GM12801 (cell line): Measurements from ENCODE around the gene KCNG1.

ENCODE experiments used
- TF ChIP-seq, protein P1 (sequence below): IDR thresholded peaks from one replicate; pipeline ENCODE4 v1.5.1; 2011; ENCODE audit warnings: control low read depth; ENCODE audit not compliant: insufficient read length; ENCODE audit errors: extremely low read depth

KCNG1 gene

DNA sequence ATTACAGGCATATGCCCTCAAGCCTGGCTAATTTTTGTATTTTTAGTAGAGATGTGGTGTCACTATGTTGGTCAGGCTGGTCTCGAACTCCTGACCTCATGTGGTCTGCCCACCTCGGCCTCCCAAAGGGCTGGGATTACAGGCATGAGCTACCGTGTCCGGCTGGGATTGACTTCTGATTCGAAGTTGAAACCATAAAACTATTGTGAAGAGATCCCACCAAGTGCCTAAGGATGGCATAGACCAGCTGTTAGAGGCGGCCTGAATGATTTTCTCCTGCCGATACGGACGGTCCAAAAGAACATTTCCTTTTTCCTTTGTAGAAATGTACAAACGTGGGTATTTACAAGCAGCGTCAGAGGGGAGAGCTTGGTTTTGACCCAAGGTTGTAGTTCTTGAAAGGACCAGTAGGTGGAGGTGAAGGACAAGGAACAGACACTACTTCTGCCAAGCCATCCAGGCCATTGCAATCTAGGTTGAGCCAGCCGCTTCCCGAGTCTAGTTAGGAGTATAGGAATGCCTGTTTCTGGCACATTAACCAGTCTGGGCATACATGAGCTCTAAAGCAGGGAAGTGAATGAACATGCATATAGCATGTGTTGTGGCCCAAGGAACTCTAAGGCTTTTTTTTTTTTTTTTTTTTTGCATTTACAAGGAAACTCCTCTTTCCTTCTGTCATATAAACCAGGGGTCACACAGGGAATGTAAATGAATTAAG is 35.3 kb downstream of the KCNG1 start:
- TF ChIP-seq, protein P1, sequence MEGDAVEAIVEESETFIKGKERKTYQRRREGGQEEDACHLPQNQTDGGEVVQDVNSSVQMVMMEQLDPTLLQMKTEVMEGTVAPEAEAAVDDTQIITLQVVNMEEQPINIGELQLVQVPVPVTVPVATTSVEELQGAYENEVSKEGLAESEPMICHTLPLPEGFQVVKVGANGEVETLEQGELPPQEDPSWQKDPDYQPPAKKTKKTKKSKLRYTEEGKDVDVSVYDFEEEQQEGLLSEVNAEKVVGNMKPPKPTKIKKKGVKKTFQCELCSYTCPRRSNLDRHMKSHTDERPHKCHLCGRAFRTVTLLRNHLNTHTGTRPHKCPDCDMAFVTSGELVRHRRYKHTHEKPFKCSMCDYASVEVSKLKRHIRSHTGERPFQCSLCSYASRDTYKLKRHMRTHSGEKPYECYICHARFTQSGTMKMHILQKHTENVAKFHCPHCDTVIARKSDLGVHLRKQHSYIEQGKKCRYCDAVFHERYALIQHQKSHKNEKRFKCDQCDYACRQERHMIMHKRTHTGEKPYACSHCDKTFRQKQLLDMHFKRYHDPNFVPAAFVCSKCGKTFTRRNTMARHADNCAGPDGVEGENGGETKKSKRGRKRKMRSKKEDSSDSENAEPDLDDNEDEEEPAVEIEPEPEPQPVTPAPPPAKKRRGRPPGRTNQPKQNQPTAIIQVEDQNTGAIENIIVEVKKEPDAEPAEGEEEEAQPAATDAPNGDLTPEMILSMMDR: peak; percentile 35

- TF ChIP-seq, protein P1: no peak
These were observed 39.6 kb downstream of the KCNG1 start for GRCh38 chr20:50983321-50983720.

DNA sequence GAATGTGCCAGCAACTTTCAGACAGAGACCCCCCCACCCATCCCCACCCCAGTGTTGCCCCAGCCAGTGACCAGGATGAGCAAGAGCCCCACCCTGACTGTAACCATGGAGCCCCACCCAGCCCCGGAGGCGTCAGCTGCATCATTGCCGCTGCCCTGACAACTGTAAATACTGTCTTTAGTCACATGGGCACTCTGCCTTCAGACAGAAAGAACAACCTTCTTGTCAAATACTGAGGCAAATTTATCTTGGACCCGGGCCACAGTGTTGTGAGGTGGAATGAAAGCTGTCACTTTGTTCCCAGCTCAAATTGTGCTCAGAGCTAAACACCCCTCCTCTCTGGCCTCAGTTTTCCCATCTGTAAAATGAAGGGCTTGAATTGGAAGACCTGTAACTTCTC is 40.5 kb downstream of the KCNG1 start:
- TF ChIP-seq, protein P1: no peak

- TF ChIP-seq, protein P1: no peak
These were observed 41.2 kb downstream of the KCNG1 start for GRCh38 chr20:50981714-50982048.

DNA sequence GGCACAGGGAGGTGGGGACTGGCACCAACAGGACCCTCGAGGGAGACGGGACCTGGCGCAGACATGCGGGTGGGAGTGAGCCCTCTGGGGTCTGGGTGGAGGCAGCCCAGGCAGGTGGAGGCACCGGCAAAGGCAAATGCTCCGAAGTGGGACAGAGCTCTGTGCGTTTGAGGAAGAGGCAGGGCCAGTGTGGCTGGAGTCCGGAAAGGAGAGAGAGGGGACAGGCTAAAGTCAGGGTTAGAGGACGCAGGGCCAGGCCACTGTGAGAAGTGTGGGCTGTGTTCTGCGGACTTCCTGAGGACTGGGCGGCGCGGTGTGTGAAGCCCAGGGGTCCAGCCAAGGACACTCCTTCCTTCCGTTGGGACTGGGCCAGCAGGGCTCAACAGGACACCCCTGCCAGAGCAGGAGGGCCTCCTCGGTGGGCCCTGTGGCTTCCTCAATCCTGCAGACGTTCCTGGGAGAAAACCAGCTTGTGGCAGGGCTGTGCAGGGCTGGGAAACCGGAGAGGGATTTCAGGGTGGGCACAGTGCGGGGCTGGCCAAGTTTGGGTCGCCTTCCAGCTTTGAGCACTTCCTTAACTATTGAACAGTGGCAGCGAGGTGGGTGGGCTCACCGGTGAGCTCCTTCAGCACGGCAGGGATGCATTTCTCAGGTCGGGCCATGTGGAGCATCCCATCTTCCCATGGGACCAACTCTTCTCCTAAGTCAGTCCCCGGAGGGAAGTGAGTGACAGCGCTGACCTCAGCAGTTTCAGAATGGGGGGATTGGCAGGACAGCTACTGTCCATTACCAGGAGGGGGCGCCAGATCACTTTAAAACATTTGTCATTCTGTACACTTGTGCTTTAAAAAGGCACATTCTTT is 41.8 kb downstream of the KCNG1 start:
- TF ChIP-seq, protein P1: peak; percentile 57

DNA sequence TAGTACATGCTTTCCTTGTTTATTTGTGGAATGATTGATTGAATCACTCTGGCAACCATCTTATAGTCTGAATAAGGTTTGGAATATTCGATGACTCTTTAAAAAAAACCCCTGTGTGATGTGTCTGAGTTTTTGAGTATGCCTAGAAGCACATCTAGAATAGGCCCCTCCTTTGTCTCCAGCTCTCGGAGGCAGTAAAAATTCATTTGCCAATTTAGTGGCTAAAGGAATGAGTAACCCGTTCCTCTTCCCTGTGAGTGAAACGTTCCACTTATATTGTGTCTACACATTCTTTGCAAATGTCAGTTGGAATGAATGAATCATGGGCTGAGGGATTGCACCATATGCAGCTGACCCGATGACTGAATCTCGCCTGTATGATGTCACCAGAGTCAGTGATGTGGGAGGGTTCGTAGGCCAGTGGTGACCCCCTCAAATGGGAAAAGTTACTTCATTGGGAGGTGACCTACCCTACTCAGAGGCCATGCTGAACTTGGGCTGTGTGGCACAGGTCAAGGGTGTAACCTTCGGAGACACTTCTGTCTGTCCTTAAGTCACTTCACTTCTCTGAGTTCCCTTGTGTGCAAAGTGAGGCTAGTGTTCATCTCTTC is 42.7 kb downstream of the KCNG1 start:
- TF ChIP-seq, protein P1: no peak

- TF ChIP-seq, protein P1: no peak
These were observed 45.6 kb downstream of the KCNG1 start for GRCh38 chr20:50977066-50978021.
